SK-N-MC (cell line): ENCODE measurements around the gene YBX3.

ENCODE experiments used
- DNase-seq: peaks from one replicate; pipeline ENCODE4 v3.0.0-alpha.2; 2011; ENCODE audit warnings: low read depth, low spot score
- H3K27ac ChIP-seq: fragments of 200-600 bp; sonication (generic); 2 replicates; pipeline ENCODE4 v1.5.1; 2016; ENCODE audit warnings: mixed run types
- H3K36me3 ChIP-seq: fragments of 200-600 bp; sonication (generic); 2 replicates; pipeline ENCODE4 v1.6.1; 2017; ENCODE audit warnings: antibody characterized with exemption, low read length, mixed read lengths; ENCODE audit not compliant: insufficient read depth
- H3K4me3 ChIP-seq: fragments of 200-600 bp; sonication (generic); 2 replicates; pipeline ENCODE4 v1.5.1; 2016
- H3K9ac ChIP-seq: fragments of 200-600 bp; sonication (generic); 2 replicates; pipeline ENCODE4 v1.8.0; 2017; ENCODE audit warnings: mixed run types, mixed read lengths; ENCODE audit not compliant: insufficient read length
- H3K9me3 ChIP-seq: fragments of 200-600 bp; sonication (generic); 2 replicates; pipeline ENCODE4 v1.6.1; 2017; ENCODE audit warnings: low read depth, mild to moderate bottlenecking, antibody characterized with exemption, low read length, moderate library complexity, mixed read lengths
- EZH2 ChIP-seq: fragments of 200-600 bp; sonication (generic); IDR thresholded peaks from one replicate; pipeline ENCODE4 v1.6.1; 2017; ENCODE audit warnings: antibody characterized with exemption
- FOXP2 ChIP-seq: optimal IDR thresholded peaks from 2 replicates; pipeline ENCODE3; 2011; ENCODE audit warnings: mild to moderate bottlenecking, moderate library complexity; ENCODE audit not compliant: insufficient read depth; ENCODE audit errors: extremely low read length, control extremely low read depth
- POLR2AphosphoS5 ChIP-seq: IDR thresholded peaks from 2 replicates; pipeline ENCODE4 v1.6.1; 2012; ENCODE audit warnings: mild to moderate bottlenecking, low read depth, low read length, borderline replicate concordance

Gene YBX3

DNA sequence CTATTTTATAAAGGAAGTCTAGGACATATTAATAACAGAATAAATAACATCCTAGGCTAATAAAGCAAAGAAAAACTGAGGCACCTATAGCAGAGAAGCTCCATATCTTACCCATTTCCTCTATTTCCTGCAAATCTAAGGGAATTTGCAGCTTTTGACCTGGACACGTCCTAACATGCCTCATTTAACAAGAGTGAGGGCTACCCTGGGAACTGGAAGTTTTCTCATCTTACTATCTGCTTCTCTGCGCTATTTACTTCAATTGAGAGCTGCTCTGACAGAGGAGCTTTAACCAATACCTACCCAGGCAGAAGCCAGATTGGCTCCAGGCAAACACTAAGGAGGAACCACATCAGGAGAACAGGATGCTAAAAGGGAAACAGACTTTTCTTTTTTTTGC lies 5.7 kb downstream of the YBX3 start:
- TF ChIP-seq POLR2AphosphoS5 (no peak), EZH2 (no peak), FOXP2 (no peak)
- Histone ChIP-seq H3K9me3 (no peaks in the 10 kb centered on the region), H3K36me3 (peaks cover 62% of the 10 kb centered on the region), H3K27ac (no peak overlapping the region), H3K4me3 (no peak overlapping the region), H3K9ac (no peak overlapping the region)
- DNase-seq: no peak

DNA sequence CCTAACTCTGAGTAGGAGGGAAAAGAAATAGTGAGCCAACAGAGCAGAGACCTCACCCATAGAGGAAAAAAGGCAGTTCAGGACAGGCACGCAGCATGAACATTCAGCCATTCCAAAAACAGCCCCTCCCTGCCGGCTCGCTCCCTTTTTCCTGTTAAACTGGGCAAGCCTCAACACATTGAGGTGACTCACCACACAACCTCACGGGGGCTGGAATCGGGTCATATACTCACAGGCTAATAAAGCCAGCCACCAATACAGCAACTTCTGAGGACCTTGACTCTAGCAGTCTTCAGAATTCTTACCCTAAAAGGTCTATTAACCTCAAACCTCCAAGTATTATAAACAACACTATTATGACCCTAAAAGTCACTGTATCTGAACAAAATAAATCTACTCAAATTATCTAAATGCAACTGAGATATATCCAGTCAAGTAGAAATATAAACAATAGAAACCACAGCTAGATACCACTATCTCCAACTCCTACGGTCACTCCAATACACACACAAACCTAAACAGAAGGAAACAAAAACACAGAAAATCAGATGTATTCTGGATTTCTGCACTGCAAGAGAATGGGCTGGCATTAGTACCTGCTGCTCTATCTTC lies 6.3 kb downstream of the YBX3 start:
- no peak overlapping the region for H3K4me3 ChIP-seq
- TF ChIP-seq POLR2AphosphoS5 (no peak), FOXP2 (no peak), EZH2 (no peak)
- no peak overlapping the region for H3K9ac ChIP-seq
- DNase-seq: no peak
- H3K27ac ChIP-seq: no peak overlapping the region
- H3K9me3 ChIP-seq: no peaks in the 10 kb centered on the region
- H3K36me3 ChIP-seq: peaks cover 68% of the 10 kb centered on the region

DNA sequence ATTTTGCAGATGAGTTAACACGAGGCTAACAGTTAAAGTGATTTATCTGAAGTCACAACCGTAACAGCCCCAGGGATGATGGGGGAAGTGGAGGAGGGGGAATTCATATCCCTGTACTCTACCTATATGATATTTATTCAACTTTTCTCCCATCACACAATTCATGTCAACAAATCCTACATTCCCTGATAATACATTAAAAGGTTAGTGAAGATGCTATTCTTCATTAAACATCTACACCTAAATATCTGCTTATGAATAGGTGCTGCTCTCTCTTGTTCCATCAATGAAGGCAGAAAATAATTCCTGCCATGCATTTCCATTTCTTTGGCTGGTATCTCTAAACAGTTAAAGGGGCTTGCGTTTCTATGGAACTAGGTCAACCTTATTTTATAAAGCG lies 6.8 kb downstream of the YBX3 start:
- no peak overlapping the region for H3K4me3 ChIP-seq
- TF ChIP-seq POLR2AphosphoS5: no peak
- TF ChIP-seq EZH2: no peak
- no peak for TF ChIP-seq FOXP2
- H3K27ac ChIP-seq: no peak overlapping the region
- H3K36me3 ChIP-seq: peaks cover 74% of the 10 kb centered on the region
- H3K9me3 ChIP-seq: no peaks in the 10 kb centered on the region
- no peak for DNase-seq
- H3K9ac ChIP-seq: no peak overlapping the region

GRCh38 chr12:10715491-10715890 lies 7.6 kb downstream of the YBX3 start:
- TF ChIP-seq EZH2 (no peak), POLR2AphosphoS5 (no peak), FOXP2 (no peak)
- Histone ChIP-seq H3K9ac (no peak overlapping the region), H3K9me3 (no peaks in the 10 kb centered on the region), H3K4me3 (no peak overlapping the region), H3K36me3 (peaks cover 78% of the 10 kb centered on the region), H3K27ac (no peak overlapping the region)
- no peak for DNase-seq

DNA sequence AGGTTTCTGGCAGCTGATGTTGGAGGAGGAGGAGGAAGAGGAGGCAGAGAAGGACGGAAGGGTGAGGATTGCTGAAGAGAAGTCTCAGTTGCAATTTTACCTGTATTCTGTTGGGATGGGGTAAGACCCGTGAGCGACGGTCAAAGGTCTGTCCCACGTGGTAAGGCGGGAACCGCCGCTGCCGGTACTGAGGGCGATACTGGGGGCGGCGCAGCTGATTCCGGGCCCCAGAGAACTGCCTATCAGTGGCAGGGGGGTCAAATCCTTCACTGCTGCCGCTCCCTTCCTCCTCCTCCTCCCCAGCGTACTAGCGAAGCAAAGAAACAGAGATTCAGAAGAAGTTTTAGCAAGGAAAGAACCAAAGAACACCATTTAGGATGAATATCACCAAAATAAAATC lies 13.3 kb downstream of the YBX3 start:
- Histone ChIP-seq H3K36me3 (peaks cover 82% of the 10 kb centered on the region), H3K9ac (no peak overlapping the region), H3K4me3 (no peak overlapping the region), H3K27ac (no peak overlapping the region), H3K9me3 (no peaks in the 10 kb centered on the region)
- DNase-seq: no peak
- no peak for TF ChIP-seq POLR2AphosphoS5
- TF ChIP-seq FOXP2: no peak
- TF ChIP-seq EZH2: no peak

- no peak for TF ChIP-seq POLR2AphosphoS5
- TF ChIP-seq EZH2: no peak
- TF ChIP-seq FOXP2: no peak
- H3K36me3 ChIP-seq: peaks cover 79% of the 10 kb centered on the region
- no peaks in the 10 kb centered on the region for H3K9me3 ChIP-seq
- no peak for DNase-seq
- H3K9ac ChIP-seq: no peak overlapping the region
- no peak overlapping the region for H3K27ac ChIP-seq
- H3K4me3 ChIP-seq: no peak overlapping the region
These were observed 14.3 kb downstream of the YBX3 start for GRCh38 chr12:10708862-10709261.

- TF ChIP-seq FOXP2 (no peak), EZH2 (no peak), POLR2AphosphoS5 (no peak)
- Histone ChIP-seq H3K27ac (no peak overlapping the region), H3K9ac (no peak overlapping the region), H3K4me3 (no peak overlapping the region), H3K9me3 (no peaks in the 10 kb centered on the region), H3K36me3 (peaks cover 82% of the 10 kb centered on the region)
- DNase-seq: no peak
These were observed 17.5 kb downstream of the YBX3 start for GRCh38 chr12:10705655-10706054.

DNA sequence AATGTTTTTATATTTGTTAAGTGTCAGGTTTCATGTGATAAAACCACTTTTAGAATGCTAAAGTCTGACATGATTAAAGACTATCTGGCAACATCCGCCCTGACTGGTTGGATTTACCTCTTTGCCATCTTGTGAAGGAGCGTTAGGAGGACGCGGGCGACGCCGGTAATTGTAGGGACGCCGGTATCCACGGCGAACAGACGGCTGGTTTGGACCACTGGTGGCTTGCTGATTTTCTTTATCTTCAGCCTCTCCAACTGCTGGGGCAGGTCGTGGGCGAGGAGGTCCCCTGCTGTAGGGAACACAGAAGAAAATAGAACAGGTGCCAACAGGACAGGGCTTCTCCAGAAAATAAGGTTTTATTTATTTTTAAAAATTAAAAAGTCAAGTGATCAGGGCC lies 21.3 kb downstream of the YBX3 start:
- TF ChIP-seq EZH2: no peak
- TF ChIP-seq FOXP2: no peak
- Histone ChIP-seq H3K36me3 (peaks cover 85% of the 10 kb centered on the region), H3K9me3 (no peaks in the 10 kb centered on the region), H3K4me3 (no peak overlapping the region), H3K27ac (no peak overlapping the region), H3K9ac (no peak overlapping the region)
- no peak for DNase-seq

DNA sequence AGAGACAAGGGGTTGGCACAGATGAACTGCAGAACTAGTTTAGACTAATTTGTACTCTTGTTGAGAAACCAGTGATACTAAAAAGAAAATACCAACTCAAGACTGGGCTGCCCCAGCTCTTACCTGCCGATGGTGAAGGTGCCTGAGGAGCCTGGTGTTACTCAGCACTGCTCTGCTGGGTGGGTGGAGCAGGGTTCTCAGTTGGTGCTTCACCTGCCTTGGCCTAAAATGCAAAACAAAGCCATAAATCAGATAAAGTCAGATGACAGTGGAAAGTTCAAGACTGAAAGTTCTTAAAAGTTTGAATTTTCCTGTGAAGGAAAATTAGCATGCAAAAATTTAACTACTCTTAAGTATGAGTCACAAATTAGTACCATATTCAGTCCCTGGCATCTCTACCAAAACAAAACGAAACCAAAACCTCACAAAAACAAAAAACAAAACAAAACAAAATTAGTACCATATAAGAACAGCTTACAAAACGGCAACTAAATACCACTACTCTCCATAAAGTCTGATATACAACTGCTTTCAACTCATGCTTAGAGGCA lies 21.9 kb downstream of the YBX3 start:
- TF ChIP-seq POLR2AphosphoS5 (no peak), EZH2 (no peak), FOXP2 (no peak)
- no peak overlapping the region for H3K27ac ChIP-seq
- no peak for DNase-seq
- H3K9ac ChIP-seq: no peak overlapping the region
- H3K36me3 ChIP-seq: peaks cover 88% of the 10 kb centered on the region
- H3K4me3 ChIP-seq: no peak overlapping the region
- no peaks in the 10 kb centered on the region for H3K9me3 ChIP-seq
